GM21737 (cell line): ENCODE results near the gene TMEM171.

Experiments
- ATAC-seq: cut with Tn5 transposase; IDR thresholded peaks from one replicate; pipeline ENCODE4 v1.9.1; 2021; ENCODE audit warnings: mild to moderate bottlenecking, moderate library complexity; ENCODE audit not compliant: unreplicated experiment

The TMEM171 gene

GRCh38 chr5:73120222-73121118 is at the start of gene TMEM171:
Gene TMEM171, plus strand, starts transcription at chr5:73120575. Its CDS starts 2,799 bp downstream, at chr5:73123374.
- ATAC-seq, result no peak

GRCh38 chr5:73081093-73081492 is 39.3 kb upstream of the TMEM171 start:
- no peak for ATAC-seq

GRCh38 chr5:73088026-73088425 is 32.3 kb upstream of the TMEM171 start:
- ATAC-seq, result no peak

- ATAC-seq, result no peak
Observed at GRCh38 chr5:73093943-73094342, 26.4 kb upstream of the TMEM171 start.

- no peak for ATAC-seq
Observed at GRCh38 chr5:73094415-73094814, 26.0 kb upstream of the TMEM171 start.

GRCh38 chr5:73095564-73096238 is 24.7 kb upstream of the TMEM171 start:
- ATAC-seq, result no peak

GRCh38 chr5:73096239-73096575 is 24.2 kb upstream of the TMEM171 start:
- ATAC-seq, result no peak

GRCh38 chr5:73097740-73098139 is 22.6 kb upstream of the TMEM171 start:
- no peak for ATAC-seq

GRCh38 chr5:73100109-73100508 is 20.3 kb upstream of the TMEM171 start:
- ATAC-seq, result no peak

- ATAC-seq, result no peak
Observed at GRCh38 chr5:73103870-73104299, 16.5 kb upstream of the TMEM171 start.

GRCh38 chr5:73104326-73104725 is 16.0 kb upstream of the TMEM171 start:
- ATAC-seq, result no peak

GRCh38 chr5:73106335-73106734 is 14.0 kb upstream of the TMEM171 start:
- ATAC-seq, result no peak

- no peak for ATAC-seq
Observed at GRCh38 chr5:73110190-73110589, 10.2 kb upstream of the TMEM171 start.

GRCh38 chr5:73111536-73111935 is 8.8 kb upstream of the TMEM171 start:
- ATAC-seq, result no peak

- ATAC-seq, result no peak
Observed at GRCh38 chr5:73112359-73112758, 8.0 kb upstream of the TMEM171 start.

GRCh38 chr5:73114044-73114688 is 6.2 kb upstream of the TMEM171 start:
- no peak for ATAC-seq

GRCh38 chr5:73115399-73116051 is 4.8 kb upstream of the TMEM171 start:
- ATAC-seq, result no peak

GRCh38 chr5:73116506-73116905 is 3.9 kb upstream of the TMEM171 start:
- no peak for ATAC-seq

GRCh38 chr5:73117088-73117740 is 3.2 kb upstream of the TMEM171 start:
- ATAC-seq, result no peak

GRCh38 chr5:73118391-73118973 is 1.9 kb upstream of the TMEM171 start:
- no peak for ATAC-seq
